ENCODE measurements around the gene CHCHD5.

DNA sequence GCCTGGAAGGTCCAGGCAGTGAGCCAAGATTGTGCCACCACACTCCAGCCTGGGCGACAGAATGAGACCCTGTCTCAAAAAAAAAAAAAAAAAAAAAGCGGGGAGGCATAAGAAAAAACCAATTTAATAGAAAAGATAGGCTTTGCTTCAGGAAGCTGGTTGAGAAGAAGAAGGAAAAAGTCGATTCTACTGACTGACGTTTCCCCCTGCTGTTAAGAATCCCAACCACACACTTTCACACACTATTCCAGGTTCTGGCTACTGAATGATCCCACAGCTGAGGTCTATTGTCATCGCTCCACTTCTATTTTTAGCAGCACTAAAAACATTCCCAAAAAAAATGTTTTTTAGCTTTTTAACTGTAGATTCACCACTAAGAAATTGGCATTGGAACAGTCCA is 6.7 kb upstream of the CHCHD5 start:
- TF ChIP-seq, protein P1, sequence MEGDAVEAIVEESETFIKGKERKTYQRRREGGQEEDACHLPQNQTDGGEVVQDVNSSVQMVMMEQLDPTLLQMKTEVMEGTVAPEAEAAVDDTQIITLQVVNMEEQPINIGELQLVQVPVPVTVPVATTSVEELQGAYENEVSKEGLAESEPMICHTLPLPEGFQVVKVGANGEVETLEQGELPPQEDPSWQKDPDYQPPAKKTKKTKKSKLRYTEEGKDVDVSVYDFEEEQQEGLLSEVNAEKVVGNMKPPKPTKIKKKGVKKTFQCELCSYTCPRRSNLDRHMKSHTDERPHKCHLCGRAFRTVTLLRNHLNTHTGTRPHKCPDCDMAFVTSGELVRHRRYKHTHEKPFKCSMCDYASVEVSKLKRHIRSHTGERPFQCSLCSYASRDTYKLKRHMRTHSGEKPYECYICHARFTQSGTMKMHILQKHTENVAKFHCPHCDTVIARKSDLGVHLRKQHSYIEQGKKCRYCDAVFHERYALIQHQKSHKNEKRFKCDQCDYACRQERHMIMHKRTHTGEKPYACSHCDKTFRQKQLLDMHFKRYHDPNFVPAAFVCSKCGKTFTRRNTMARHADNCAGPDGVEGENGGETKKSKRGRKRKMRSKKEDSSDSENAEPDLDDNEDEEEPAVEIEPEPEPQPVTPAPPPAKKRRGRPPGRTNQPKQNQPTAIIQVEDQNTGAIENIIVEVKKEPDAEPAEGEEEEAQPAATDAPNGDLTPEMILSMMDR (IDR thresholded peaks at IDR 0.05; ENCODE audit: low read depth, low read length, poor library complexity, severe bottlenecking), result no peak
- no peak for TF ChIP-seq EZH2phosphoT487 (IDR thresholded peaks at IDR 0.05; ENCODE audit: borderline replicate concordance, low read length)

All from DOHH2 (cell line).